Inferior parietal cortex (tissue), 1 donor: ENCODE results near the gene CNTF.
A peak's percentile ranks its signal among the peaks of the same experiment; 100 is the strongest.

Experiments used
- DNase-seq: peaks from one replicate; pipeline ENCODE4 v3.0.0-alpha.2; 2016; ENCODE audit errors: extremely low spot score

CNTF gene

DNA sequence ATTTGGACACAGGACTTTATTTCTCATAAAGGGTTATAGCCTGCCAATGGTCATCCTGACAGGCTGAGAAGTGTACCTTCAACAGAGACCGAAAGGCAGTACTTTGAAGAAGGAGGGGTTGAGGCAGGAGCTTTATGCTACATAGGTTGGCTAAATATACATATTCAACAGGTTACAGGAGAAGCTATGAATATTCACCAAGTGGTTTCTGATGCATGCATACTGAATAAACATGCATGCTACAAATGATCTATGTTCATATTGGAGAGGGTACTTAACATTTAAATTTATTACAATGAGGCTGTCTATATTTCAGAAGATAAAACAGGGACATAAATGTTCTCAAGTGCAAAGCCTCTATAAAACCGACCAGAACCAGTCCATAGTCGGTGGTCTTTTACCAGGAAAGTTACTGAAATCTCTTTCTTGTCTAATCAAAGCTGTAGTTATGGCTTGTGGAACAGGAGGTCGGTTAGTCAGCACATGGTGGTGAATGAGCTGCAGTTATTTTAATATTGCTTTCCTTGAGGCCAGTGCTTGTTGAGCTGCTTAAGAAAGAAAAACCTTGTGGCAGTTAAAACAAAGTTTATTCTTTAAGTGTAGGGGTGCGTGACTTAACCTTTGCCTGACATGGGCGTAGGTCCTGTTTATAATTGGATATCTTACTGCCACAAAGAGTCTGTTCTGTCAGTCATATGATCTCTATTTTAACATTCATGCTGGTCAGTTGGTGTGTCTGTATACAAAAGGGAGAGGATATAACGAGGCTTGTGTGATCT is 19.5 kb downstream of the CNTF start:
- no peak for DNase-seq

DNA sequence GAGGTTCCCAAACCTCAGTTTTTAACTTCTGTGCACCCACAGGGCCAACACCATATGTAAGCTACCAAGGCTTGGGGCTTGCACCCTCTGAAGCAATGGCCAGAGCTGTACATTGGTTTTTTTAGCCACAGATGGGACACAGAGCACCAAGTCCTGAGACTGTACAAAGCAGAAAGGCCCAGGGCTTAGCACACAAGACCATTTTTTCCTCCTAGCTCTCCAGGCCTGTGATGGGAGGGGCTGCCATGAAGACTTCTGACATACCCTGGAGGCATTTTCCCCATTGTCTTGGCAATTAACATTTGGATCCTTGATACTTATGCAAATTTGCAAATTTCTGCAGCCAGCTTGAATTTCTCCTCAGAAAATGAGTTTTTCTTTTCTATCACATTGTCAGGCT is 23.4 kb downstream of the CNTF start:
- no peak for DNase-seq

DNA sequence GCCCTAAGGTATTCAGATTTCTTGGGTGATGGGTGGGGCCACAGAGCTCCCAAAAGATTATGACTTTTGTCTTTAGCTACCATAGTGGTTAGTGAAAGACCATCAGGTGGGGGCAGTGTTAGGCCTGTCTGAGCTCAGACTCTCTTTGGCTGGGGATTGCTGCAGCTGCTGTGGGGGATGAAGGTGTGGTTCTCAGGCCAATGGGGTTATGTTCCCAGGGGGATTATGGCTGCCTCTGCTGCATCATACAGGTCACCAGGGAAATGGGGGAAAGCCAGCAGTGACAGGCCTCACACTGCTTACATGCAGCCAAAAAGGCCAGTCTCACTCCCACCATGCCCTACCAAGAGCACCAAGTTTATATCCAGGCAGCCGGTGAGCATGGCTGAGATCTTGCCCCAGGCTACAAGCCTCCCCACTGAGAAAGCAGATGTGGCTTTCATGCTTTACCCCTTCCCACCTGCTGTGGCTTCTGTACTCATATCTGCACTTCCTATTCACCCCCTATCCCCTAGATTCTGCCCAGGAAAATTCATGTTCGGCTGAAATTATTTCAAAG is 24.8 kb downstream of the CNTF start:
- DNase-seq: no peak

- no peak for DNase-seq
These were observed 25.4 kb downstream of the CNTF start for GRCh38 chr11:58647866-58648265.

GRCh38 chr11:58649623-58650022 is 27.2 kb downstream of the CNTF start:
- DNase-seq: no peak

DNA sequence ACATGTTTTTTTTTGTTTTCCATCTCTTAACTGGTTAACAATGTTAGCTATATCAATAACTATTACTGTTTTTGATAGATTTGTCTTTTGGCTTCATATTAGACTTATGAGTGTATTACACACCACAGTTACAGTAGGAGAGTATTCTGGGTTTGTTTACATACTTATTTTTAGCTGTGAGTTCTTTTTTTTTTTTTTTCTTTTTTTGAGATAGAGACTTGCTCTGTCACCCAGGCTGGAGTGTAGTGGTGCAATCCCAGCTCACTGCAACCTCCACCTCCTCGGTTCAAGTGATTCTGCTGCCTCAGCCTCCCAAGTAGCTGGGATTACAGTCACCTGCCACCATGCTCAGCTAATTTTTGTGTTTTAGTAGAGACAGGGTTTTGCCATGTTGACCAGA is 28.0 kb downstream of the CNTF start:
- DNase-seq: no peak

GRCh38 chr11:58652726-58653280 is 30.3 kb downstream of the CNTF start:
- no peak for DNase-seq

DNA sequence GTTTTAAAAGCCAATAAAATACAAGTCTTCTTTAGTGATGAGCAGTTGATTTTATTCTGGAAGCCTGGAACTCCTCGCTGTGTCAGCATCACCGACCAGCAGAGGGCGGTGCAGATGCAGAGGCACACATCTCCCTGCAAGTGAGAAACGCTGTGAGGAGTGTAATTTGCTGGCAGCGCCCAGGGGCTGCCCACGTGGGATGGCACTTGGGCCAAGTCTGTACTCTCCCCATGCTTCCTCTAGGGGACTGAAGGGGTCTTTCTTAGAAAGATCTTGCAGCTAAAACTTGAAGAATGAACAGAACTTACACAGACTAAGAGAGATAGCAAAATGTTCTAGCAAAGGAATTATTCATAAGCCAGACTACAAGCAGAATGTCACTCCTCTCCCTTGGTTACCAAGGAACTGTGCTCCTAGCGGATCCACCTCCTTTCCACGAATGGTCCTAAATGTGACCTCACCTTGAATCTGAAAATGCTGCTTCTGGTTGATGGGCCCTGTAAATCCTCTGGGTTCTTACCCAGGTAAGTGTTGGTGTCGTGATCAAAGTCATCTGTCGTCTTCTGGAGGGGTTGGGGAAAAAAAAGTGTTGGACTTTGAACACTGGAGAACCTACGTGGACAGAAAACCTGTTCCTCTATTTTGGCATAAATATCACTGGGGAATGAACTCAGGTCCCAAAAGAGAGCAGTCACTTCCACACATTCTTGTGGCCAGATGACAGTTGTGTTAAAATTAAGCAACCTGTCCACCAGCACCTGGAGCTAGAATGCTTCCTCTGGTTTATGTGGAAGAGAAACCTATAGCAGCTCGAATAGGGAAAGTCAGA is 31.8 kb downstream of the CNTF start:
- peak; percentile 78 for DNase-seq

GRCh38 chr11:58654908-58655296 is 32.4 kb downstream of the CNTF start:
- no peak for DNase-seq

GRCh38 chr11:58656348-58656747 is 33.9 kb downstream of the CNTF start:
- no peak for DNase-seq

GRCh38 chr11:58658623-58659022 is 36.2 kb downstream of the CNTF start:
- DNase-seq: no peak

- no peak for DNase-seq
These were observed 36.9 kb downstream of the CNTF start for GRCh38 chr11:58659404-58659803.

GRCh38 chr11:58659910-58660570 is 37.6 kb downstream of the CNTF start:
- no peak for DNase-seq

GRCh38 chr11:58671983-58672633 is 49.6 kb downstream of the CNTF start:
- no peak for DNase-seq

DNA sequence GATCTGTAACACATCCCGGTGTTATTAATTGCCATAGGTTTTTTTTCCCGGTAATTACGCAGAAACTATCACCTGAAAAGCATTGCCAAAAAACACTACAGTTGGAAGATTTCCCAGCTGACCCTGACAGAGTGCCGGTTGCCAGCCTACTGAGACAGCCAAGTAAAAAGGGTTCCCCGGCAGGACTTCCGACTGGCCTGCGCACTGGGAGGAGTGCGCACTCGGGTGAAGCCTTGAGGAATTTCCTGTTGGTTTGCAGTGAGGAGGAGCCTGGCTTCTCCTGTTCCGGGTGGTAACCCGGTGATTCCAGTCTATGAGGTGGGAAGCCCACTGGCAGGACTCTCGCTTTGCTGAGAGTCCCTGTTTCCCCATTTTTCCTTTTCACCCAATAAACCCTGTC is 52.1 kb downstream of the CNTF start:
- DNase-seq: no peak
